ENCODE data around the gene VSTM4. TPM values are rescaled to one million over a fixed set of nuclear protein-coding genes. Genes with fewer than 3 reads are reported as not detected.

Gene VSTM4
- total and polyA plus RNA-seq, 12 donors = 15.1 to 136 (median 60.3) TPM

DNA sequence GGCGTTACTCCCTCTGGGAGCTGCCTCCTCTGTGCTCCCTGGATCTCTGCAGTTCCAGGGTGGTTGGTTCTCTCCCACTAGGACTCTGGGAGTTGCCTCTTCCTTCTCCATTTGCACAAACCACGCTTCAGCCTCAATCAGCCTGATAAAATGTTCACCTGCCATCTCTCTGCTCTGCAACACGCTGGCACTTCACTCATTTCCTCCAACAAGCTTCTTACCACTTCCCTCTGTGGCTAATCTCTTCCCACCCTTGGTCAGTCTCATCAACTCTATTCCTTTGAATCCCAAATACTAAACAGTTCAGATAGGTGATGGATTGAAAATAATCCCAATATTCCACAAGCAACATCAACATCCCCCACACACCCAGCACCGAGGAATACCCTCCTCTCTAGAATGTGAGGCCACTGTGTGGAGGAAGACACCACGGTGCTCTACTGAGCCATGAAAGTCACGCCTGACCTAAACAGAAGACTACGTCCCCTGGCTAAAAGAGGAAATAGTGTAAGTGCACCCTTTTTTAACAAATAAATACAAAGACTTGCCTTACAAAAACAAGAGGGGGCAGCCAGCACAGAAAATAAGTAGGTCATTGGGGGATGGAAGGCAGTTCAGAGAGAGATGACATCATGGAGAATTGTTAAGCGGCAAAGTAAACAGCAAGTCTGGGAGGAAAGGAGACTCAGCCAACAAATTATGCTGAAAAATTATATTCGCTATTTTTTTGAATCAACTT lies 20.4 kb upstream of the VSTM4 start:
- Histone ChIP-seq H3K4me3 (no peak overlapping the region), H3K4me1 (replicated peaks in 1 of 2) (peaks cover 5 to 6% of the 10 kb centered on the region in 2 donors), H3K27ac (no peak overlapping the region), H3K27me3 (no peaks in the 10 kb centered on the region), H3K36me3 (replicated peaks in 1 of 2) (no peaks in the 10 kb centered on the region), H3K9me3 (replicated peaks in 1 of 3) (no peaks in the 10 kb centered on the region)
- TF ChIP-seq POLR2A (IDR thresholded peaks at IDR 0.05) = no peak
- TF ChIP-seq, protein P1, sequence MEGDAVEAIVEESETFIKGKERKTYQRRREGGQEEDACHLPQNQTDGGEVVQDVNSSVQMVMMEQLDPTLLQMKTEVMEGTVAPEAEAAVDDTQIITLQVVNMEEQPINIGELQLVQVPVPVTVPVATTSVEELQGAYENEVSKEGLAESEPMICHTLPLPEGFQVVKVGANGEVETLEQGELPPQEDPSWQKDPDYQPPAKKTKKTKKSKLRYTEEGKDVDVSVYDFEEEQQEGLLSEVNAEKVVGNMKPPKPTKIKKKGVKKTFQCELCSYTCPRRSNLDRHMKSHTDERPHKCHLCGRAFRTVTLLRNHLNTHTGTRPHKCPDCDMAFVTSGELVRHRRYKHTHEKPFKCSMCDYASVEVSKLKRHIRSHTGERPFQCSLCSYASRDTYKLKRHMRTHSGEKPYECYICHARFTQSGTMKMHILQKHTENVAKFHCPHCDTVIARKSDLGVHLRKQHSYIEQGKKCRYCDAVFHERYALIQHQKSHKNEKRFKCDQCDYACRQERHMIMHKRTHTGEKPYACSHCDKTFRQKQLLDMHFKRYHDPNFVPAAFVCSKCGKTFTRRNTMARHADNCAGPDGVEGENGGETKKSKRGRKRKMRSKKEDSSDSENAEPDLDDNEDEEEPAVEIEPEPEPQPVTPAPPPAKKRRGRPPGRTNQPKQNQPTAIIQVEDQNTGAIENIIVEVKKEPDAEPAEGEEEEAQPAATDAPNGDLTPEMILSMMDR (IDR thresholded peaks at IDR 0.05) = no peak
- 64 to 71% (median 68%) methylated on average over 9 of the region's 9 CpGs for whole genome bisulfite sequencing, 4 donors
- no peak for DNase-seq
- intact Hi-C loops (cut with DNase I) = no loop called here

DNA sequence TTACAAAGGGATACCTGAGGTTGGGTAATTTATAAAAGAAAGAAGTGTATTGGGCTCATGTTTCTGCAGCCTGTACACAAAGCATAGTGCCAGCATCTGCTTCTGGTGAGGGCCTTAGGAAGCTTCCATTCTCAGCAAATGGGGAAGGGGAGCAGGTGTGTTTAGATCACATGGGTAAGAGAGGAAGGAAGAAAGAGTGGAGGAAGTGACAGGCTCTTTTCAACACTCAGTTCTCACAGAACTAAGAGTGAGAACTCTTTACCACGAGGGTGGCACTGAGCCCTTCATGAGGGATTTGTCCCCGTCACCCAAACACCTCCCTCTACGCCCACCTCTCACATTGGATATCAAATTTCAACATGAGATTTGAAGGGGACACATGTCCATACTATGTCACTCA lies 19.0 kb upstream of the VSTM4 start:
- WGBS, 4 donors = 75 to 85% (median 80%) methylated on average over 3 of the region's 3 CpGs
- Histone ChIP-seq H3K4me3 (no peak overlapping the region), H3K9me3 (replicated peaks in 1 of 3) (no peaks in the 10 kb centered on the region), H3K27ac (no peak overlapping the region), H3K27me3 (no peaks in the 10 kb centered on the region), H3K4me1 (replicated peaks in 1 of 2) (peaks cover 2% of the 10 kb centered on the region in 2 donors), H3K36me3 (replicated peaks in 1 of 2) (no peaks in the 10 kb centered on the region)
- TF ChIP-seq POLR2A (IDR thresholded peaks at IDR 0.05) = no peak
- TF ChIP-seq, protein P1 (IDR thresholded peaks at IDR 0.05) = no peak
- intact Hi-C loops (cut with DNase I) = no loop called here
- DNase-seq = no peak

GRCh38 chr10:49133706-49134248 lies 18.5 kb upstream of the VSTM4 start, which contains the start of gene FAM170B:
Gene FAM170B (minus strand): TSS chr10:49134021. CDS start chr10:49133918, 103 bp downstream.
- Histone ChIP-seq H3K27ac (no peak within 1 kb of the TSS), H3K36me3 (replicated peaks in 1 of 2) (no peaks in the 10 kb centered on the region), H3K27me3 (no peaks in the 10 kb centered on the region), H3K4me1 (replicated peaks in 1 of 2) (no peaks in the 10 kb centered on the region), H3K4me3 (no peak within 1 kb of the TSS), H3K9me3 (replicated peaks in 1 of 3) (no peaks in the 10 kb centered on the region)
- DNase-seq = no peak
- 80 to 100% (median 88%) methylated on average over 4 to 5 of the region's 5 CpGs for WGBS, 4 donors
- intact Hi-C loops (cut with DNase I) = no loop called here
- no peak for TF ChIP-seq POLR2A (IDR thresholded peaks at IDR 0.05)
- TF ChIP-seq, protein P1 (IDR thresholded peaks at IDR 0.05) = no peak

- TF ChIP-seq, protein P1 (IDR thresholded peaks at IDR 0.05) = no peak
- TF ChIP-seq POLR2A (IDR thresholded peaks at IDR 0.05) = no peak
- no peak for DNase-seq
- Histone ChIP-seq H3K9me3 (replicated peaks in 1 of 3) (no peaks in the 10 kb centered on the region), H3K27ac (no peak overlapping the region), H3K36me3 (replicated peaks in 1 of 2) (no peaks in the 10 kb centered on the region), H3K4me1 (replicated peaks in 1 of 2) (no peaks in the 10 kb centered on the region), H3K27me3 (no peaks in the 10 kb centered on the region), H3K4me3 (no peak overlapping the region)
- intact Hi-C loops (cut with DNase I) = no loop called here
- WGBS, 4 donors = 74 to 100% (median 89%) methylated on average over 2 of the region's 2 CpGs
Observed at GRCh38 chr10:49132362-49132737, 17.0 kb upstream of the VSTM4 start.

Measured in adrenal gland (tissue), 12 donors.